22Rv1 (cell line): Measurements from ENCODE around the gene OR6K2.

Experiments
- CTCF ChIP-seq: fragments of 450-650 bp; IDR thresholded peaks from 2 replicates; pipeline ENCODE4 v1.5.1; 2017; ENCODE audit warnings: mild to moderate bottlenecking
- ZFX ChIP-seq: fragments of 450-650 bp; IDR thresholded peaks from 2 replicates; pipeline ENCODE4 v1.6.1; 2017; ENCODE audit warnings: antibody characterized with exemption, borderline replicate concordance

- TF ChIP-seq CTCF: no peak
- TF ChIP-seq ZFX: no peak
Observed at GRCh38 chr1:158735848-158736247, 35.4 kb upstream of the OR6K2 start.
